Measurements from ENCODE around the gene RHOV. TPM values are rescaled to one million over a fixed set of nuclear protein-coding genes. Genes with fewer than 3 reads are reported as not detected.

RHOV gene
- total RNA-seq, 1 donor from 2014 or later, result 3.6 TPM

- DNase-seq (ENCODE audit: low read depth), result no peak
- Histone ChIP-seq H3K27me3 (ENCODE audit: control insufficient read depth, insufficient read depth, low read length) (no peaks in the 10 kb centered on the region), H3K36me3 (ENCODE audit: control insufficient read depth, insufficient read depth, low read length) (no peaks in the 10 kb centered on the region), H3K4me3 (ENCODE audit: low read depth, low read length) (peak overlapping the region; percentile 82)
- TF ChIP-seq CTCF (IDR thresholded peaks at IDR 0.05; ENCODE audit: insufficient read depth, low read length, poor library complexity, severe bottlenecking), result no peak
Observed at GRCh38 chr15:40843261-40843884, 30.7 kb downstream of the RHOV start.

GRCh38 chr15:40841741-40842140 is 32.3 kb downstream of the RHOV start:
- DNase-seq (ENCODE audit: low read depth), result no peak

GRCh38 chr15:40838756-40839155 is 35.3 kb downstream of the RHOV start:
- no peak for TF ChIP-seq CTCF (IDR thresholded peaks at IDR 0.05; ENCODE audit: insufficient read depth, low read length, poor library complexity, severe bottlenecking)
- Histone ChIP-seq H3K4me3 (ENCODE audit: low read depth, low read length) (no peak overlapping the region), H3K36me3 (ENCODE audit: control insufficient read depth, insufficient read depth, low read length) (no peaks in the 10 kb centered on the region), H3K27me3 (ENCODE audit: control insufficient read depth, insufficient read depth, low read length) (no peaks in the 10 kb centered on the region)
- no peak for DNase-seq (ENCODE audit: low read depth)

More at GRCh38 chr15:40841741-40842140, 32.3 kb downstream of the RHOV start:
- Histone ChIP-seq H3K4me3 (ENCODE audit: low read depth, low read length) (no peak overlapping the region), H3K36me3 (ENCODE audit: control insufficient read depth, insufficient read depth, low read length) (no peaks in the 10 kb centered on the region), H3K27me3 (ENCODE audit: control insufficient read depth, insufficient read depth, low read length) (no peaks in the 10 kb centered on the region)
- TF ChIP-seq CTCF (IDR thresholded peaks at IDR 0.05; ENCODE audit: insufficient read depth, low read length, poor library complexity, severe bottlenecking), result no peak

GRCh38 chr15:40836020-40836419 is 38.0 kb downstream of the RHOV start:
- Histone ChIP-seq H3K4me3 (ENCODE audit: low read depth, low read length) (no peak overlapping the region), H3K27me3 (ENCODE audit: control insufficient read depth, insufficient read depth, low read length) (no peaks in the 10 kb centered on the region), H3K36me3 (ENCODE audit: control insufficient read depth, insufficient read depth, low read length) (no peaks in the 10 kb centered on the region)
- no peak for DNase-seq (ENCODE audit: low read depth)
- TF ChIP-seq CTCF (IDR thresholded peaks at IDR 0.05; ENCODE audit: insufficient read depth, low read length, poor library complexity, severe bottlenecking), result no peak

- no peak for DNase-seq (ENCODE audit: low read depth)
- Histone ChIP-seq H3K27me3 (ENCODE audit: control insufficient read depth, insufficient read depth, low read length) (no peaks in the 10 kb centered on the region), H3K4me3 (ENCODE audit: low read depth, low read length) (no peak overlapping the region), H3K36me3 (ENCODE audit: control insufficient read depth, insufficient read depth, low read length) (no peaks in the 10 kb centered on the region)
- TF ChIP-seq CTCF (IDR thresholded peaks at IDR 0.05; ENCODE audit: insufficient read depth, low read length, poor library complexity, severe bottlenecking), result no peak
Observed at GRCh38 chr15:40832903-40833302, 41.1 kb downstream of the RHOV start.

- no peaks in the 10 kb centered on the region for H3K36me3 ChIP-seq (ENCODE audit: control insufficient read depth, insufficient read depth, low read length)
- no peak for TF ChIP-seq CTCF (IDR thresholded peaks at IDR 0.05; ENCODE audit: insufficient read depth, low read length, poor library complexity, severe bottlenecking)
- no peak overlapping the region for H3K4me3 ChIP-seq (ENCODE audit: low read depth, low read length)
- DNase-seq (ENCODE audit: low read depth), result no peak
- H3K27me3 ChIP-seq (ENCODE audit: control insufficient read depth, insufficient read depth, low read length), result no peaks in the 10 kb centered on the region
Observed at GRCh38 chr15:40831861-40832260, 42.2 kb downstream of the RHOV start.

Measured in kidney epithelial cell (primary cell).